CD14-positive monocyte (primary cell): Measurements from ENCODE around the gene WIPF2. TPM values are rescaled to one million over a fixed set of nuclear protein-coding genes. Genes with fewer than 3 reads are reported as not detected.

Experiments
- DNase-seq, 3 donors: peaks; one replicate each; pipeline ENCODE4 v3.0.0-alpha.2; 2011 to 2022
- H2AFZ ChIP-seq: 2 replicates; pipeline ENCODE4 v1.6.0; 2012; ENCODE audit warnings: mild to moderate bottlenecking, low read depth, low read length, inconsistent platforms; ENCODE audit not compliant: insufficient read depth, poor library complexity, severe bottlenecking
- H3K27ac ChIP-seq, 2 donors: 1 replicate in 1 of 2; 2 replicates in 1 of 2; pipeline ENCODE4 v1.5.1; 2012 to 2013; ENCODE audit warnings: low read length in 2 of 2, control low read depth in 1 of 2, inconsistent platforms in 1 of 2, low read depth in 1 of 2, mild to moderate bottlenecking in 1 of 2
- H3K27me3 ChIP-seq, 2 donors: one replicate each; pipeline versions ENCODE4 v1.6.0 to v1.6.1; 2011 to 2013; ENCODE audit warnings: low read length in 2 of 2; ENCODE audit not compliant: control insufficient read depth in 2 of 2, insufficient read depth in 2 of 2
- H3K36me3 ChIP-seq, 2 donors: replicated peaks in 1 of 2; 1 replicate in 1 of 2; 2 replicates in 1 of 2; pipeline versions ENCODE4 v1.5.1 to v1.6.1; 2012 to 2013; ENCODE audit warnings: low read length in 2 of 2, control low read depth in 1 of 2, inconsistent platforms in 1 of 2, mild to moderate bottlenecking in 1 of 2; ENCODE audit not compliant: insufficient read depth in 2 of 2, control insufficient read depth in 1 of 2
- H3K4me1 ChIP-seq, 2 donors: 1 replicate in 1 of 2; 2 replicates in 1 of 2; pipeline versions ENCODE4 v1.5.1 to v1.6.1; 2012 to 2013; ENCODE audit warnings: low read length in 2 of 2, control low read depth in 1 of 2, inconsistent platforms in 1 of 2, mild to moderate bottlenecking in 1 of 2, moderate library complexity in 1 of 2; ENCODE audit not compliant: insufficient read depth in 2 of 2, control insufficient read depth in 1 of 2
- H3K4me2 ChIP-seq: replicated peaks from 2 replicates; pipeline ENCODE3; 2012; ENCODE audit warnings: low read length, moderate library complexity, mild to moderate bottlenecking; ENCODE audit not compliant: poor library complexity, severe bottlenecking; ENCODE audit errors: extremely low read depth
- H3K4me3 ChIP-seq, 3 experiments: fragments of 200-600 bp in 1 of 3; sonication (generic) in 1 of 3; replicated peaks in 1 of 3; 1 replicate in 2 of 3; 2 replicates in 1 of 3; pipeline ENCODE4 v1.5.1; 2011 to 2013; ENCODE audit warnings: low read length in 3 of 3, mild to moderate bottlenecking in 3 of 3, control low read depth in 2 of 3, low read depth in 2 of 3, inconsistent platforms in 1 of 3, moderate library complexity in 1 of 3
- H3K79me2 ChIP-seq: 2 replicates; pipeline ENCODE4 v1.6.0; 2012; ENCODE audit warnings: mild to moderate bottlenecking, control low read depth, inconsistent platforms, low read length, moderate library complexity; ENCODE audit not compliant: insufficient read depth
- H3K9ac ChIP-seq: 2 replicates; pipeline ENCODE4 v1.6.0; 2017; ENCODE audit warnings: low read length, mild to moderate bottlenecking; ENCODE audit not compliant: insufficient read depth, poor library complexity, severe bottlenecking
- H3K9me3 ChIP-seq, 2 donors: replicated peaks in 1 of 2; 1 replicate in 1 of 2; 2 replicates in 1 of 2; pipeline versions ENCODE4 v1.5.1 to v1.6.1; 2012 to 2013; ENCODE audit warnings: low read length in 2 of 2, control low read depth in 1 of 2; ENCODE audit not compliant: control insufficient read depth in 1 of 2, insufficient read depth in 1 of 2
- H4K20me1 ChIP-seq: 2 replicates; pipeline ENCODE4 v1.6.0; 2012; ENCODE audit warnings: mild to moderate bottlenecking, low read length, control low read depth, moderate library complexity; ENCODE audit not compliant: insufficient read depth
- H3K27ac Mint-ChIP-seq, 7 donors: one replicate each; pipeline ENCODE4 v1.8.0; 2020; ENCODE audit warnings: mild to moderate bottlenecking in 7 of 7, mixed read lengths in 7 of 7, moderate library complexity in 6 of 7, inconsistent platforms in 2 of 7
- H3K27me3 Mint-ChIP-seq, 3 donors: one replicate each; pipeline ENCODE4 v1.8.0; 2021 to 2022; ENCODE audit warnings: low read depth in 3 of 3, mild to moderate bottlenecking in 3 of 3, mixed read lengths in 3 of 3, moderate library complexity in 3 of 3, inconsistent platforms in 1 of 3
- H3K36me3 Mint-ChIP-seq, 2 donors: one replicate each; pipeline ENCODE4 v1.8.0; 2020; ENCODE audit warnings: mixed read lengths in 2 of 2, inconsistent platforms in 1 of 2, mild to moderate bottlenecking in 1 of 2
- H3K4me1 Mint-ChIP-seq: one replicate; pipeline ENCODE4 v1.8.0; 2020; ENCODE audit warnings: mild to moderate bottlenecking, mixed read lengths
- H3K4me3 Mint-ChIP-seq, 2 donors: one replicate each; pipeline ENCODE4 v1.8.0; 2020; ENCODE audit warnings: mild to moderate bottlenecking in 2 of 2, mixed read lengths in 2 of 2, moderate library complexity in 1 of 2
- H3K9me3 Mint-ChIP-seq, 7 donors: one replicate each; pipeline ENCODE4 v1.8.0; 2020 to 2022; ENCODE audit warnings: mixed read lengths in 7 of 7, mild to moderate bottlenecking in 6 of 7, moderate library complexity in 6 of 7, inconsistent platforms in 2 of 7
- WGBS: methylation state at CpG from one replicate; pipeline ENCODE4 v1.1.5; 2013; ENCODE audit warnings: missing lambda C conversion rate; ENCODE audit not compliant: insufficient coverage; 5-methylcytosine and 5-hydroxymethylcytosine counted together
- intact Hi-C, 2 donors: fragments of 100-400 bp; cut with micrococcal nuclease; formaldehyde crosslinking; loops; one replicate each; pipeline versions ENCODE4 v1.15.0 to v1.15.1; 2023
- polyA plus RNA-seq, 3 donors: library from polyadenylated mRNA; depleted of rRNA in 1 of 3; unstranded in 2 of 3; stranded (reverse) in 1 of 3; fragments of 300-500 nt in 2 of 3; fragments of >200 nt in 1 of 3; fragmentation: Illumina TruSeq in 2 of 3; gene quantifications; 1 replicate in 2 of 3; 2 replicates in 1 of 3; pipeline ENCODE4 v1.2.3, GENCODE V29; 2012 to 2021
- TF ChIP-seq, protein P1 (sequence below): fragments of 200-600 bp; IDR thresholded peaks from one replicate; pipeline ENCODE4 v1.8.0; 2022; ENCODE audit warnings: antibody characterized with exemption, mild to moderate bottlenecking

Gene WIPF2
- polyA plus RNA-seq, 3 donors: 5.2 to 9.7 (median 8.4) TPM

DNA sequence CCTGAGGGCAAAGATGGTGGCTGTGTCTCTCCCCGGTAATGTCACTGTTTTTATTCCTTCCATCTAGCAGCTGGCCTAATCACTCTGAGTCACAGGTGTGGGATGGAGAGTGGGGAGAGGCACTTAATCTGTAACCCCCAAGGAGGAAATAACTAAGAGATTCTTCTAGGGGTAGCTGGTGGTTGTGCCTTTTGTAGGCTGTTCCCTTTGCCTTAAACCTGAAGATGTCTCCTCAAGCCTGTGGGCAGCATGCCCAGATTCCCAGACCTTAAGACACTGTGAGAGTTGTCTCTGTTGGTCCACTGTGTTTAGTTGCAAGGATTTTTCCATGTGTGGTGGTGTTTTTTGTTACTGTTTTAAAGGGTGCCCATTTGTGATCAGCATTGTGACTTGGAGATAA, 47.4 kb upstream of the WIPF2 start:
- Histone ChIP-seq H3K9me3 (no peaks in the 10 kb centered on the region), H3K27me3 (no peaks in the 10 kb centered on the region), H3K4me2 (no peak overlapping the region), H3K4me1 (peaks cover 0 to 1% of the 10 kb centered on the region in 2 donors), H3K79me2 (no peaks in the 10 kb centered on the region), H2AFZ (no peak overlapping the region), H3K36me3 (peaks cover 67 to 94% of the 10 kb centered on the region in 2 donors), H3K4me3 (no peak overlapping the region), H3K27ac (no peak overlapping the region), H3K9ac (no peak overlapping the region), H4K20me1 (peaks cover 27% of the 10 kb centered on the region)
- H3K4me1 Mint-ChIP-seq: peaks cover 1% of the 10 kb centered on the region
- no peak overlapping the region for H3K4me3 Mint-ChIP-seq
- intact Hi-C loops: no loop called here
- no peak overlapping the region for H3K27ac Mint-ChIP-seq
- peaks cover 0 to 4% (median 3%) of the 10 kb centered on the region in 3 donors for H3K27me3 Mint-ChIP-seq
- no peaks in the 10 kb centered on the region for H3K9me3 Mint-ChIP-seq
- no CpG with 5 or more reads among the region's 1 CpG for WGBS
- H3K36me3 Mint-ChIP-seq: peaks cover 78 to 98% of the 10 kb centered on the region in 2 donors
- TF ChIP-seq, protein P1, sequence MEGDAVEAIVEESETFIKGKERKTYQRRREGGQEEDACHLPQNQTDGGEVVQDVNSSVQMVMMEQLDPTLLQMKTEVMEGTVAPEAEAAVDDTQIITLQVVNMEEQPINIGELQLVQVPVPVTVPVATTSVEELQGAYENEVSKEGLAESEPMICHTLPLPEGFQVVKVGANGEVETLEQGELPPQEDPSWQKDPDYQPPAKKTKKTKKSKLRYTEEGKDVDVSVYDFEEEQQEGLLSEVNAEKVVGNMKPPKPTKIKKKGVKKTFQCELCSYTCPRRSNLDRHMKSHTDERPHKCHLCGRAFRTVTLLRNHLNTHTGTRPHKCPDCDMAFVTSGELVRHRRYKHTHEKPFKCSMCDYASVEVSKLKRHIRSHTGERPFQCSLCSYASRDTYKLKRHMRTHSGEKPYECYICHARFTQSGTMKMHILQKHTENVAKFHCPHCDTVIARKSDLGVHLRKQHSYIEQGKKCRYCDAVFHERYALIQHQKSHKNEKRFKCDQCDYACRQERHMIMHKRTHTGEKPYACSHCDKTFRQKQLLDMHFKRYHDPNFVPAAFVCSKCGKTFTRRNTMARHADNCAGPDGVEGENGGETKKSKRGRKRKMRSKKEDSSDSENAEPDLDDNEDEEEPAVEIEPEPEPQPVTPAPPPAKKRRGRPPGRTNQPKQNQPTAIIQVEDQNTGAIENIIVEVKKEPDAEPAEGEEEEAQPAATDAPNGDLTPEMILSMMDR: no peak
- DNase-seq: no peak

DNA sequence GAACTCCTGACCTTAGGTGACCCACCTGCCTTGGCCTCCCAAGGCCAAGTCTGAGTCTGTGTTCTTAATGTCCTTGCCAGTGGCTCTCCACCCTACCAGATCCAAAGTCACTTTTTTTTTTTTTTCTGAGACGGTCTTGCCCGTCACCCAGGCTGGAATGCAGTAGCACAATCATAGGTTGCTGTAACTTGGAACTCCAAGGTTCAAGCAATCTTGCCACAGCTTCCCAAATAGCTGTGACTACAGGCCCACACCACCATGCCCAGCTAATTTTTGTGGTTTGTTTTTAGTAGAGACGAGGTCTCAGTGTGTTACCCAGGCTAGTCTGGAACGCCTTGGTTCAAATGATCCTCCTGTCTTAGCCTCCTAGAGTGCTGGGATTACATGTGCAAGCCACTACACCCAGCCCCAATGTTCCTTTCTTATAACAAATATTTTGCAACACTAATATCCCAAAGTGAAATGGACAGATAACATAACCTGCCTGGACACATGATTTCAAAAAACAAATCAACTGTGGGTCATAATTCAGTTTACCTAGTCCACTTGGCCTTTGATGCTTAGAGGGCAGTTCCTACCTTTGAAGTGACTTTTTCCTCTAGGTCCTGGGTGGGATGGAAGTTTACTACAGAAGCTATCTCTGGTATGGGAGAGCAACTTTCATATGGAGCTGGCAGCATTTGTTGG, 45.9 kb upstream of the WIPF2 start:
- Mint-ChIP-seq H3K27ac (peak overlapping the region in 1 of 7 donors; percentile 22), H3K4me3 (no peak overlapping the region), H3K36me3 (peaks cover 66 to 88% of the 10 kb centered on the region in 2 donors), H3K9me3 (no peaks in the 10 kb centered on the region), H3K4me1 (peaks cover 7% of the 10 kb centered on the region), H3K27me3 (peaks cover 2 to 12% (median 3%) of the 10 kb centered on the region in 3 donors)
- intact Hi-C loops: no loop called here
- H3K79me2 ChIP-seq: no peaks in the 10 kb centered on the region
- peaks cover 1 to 6% of the 10 kb centered on the region in 2 donors for H3K27me3 ChIP-seq
- H2AFZ ChIP-seq: no peak overlapping the region
- H4K20me1 ChIP-seq: peaks cover 17% of the 10 kb centered on the region
- DNase-seq: no peak
- TF ChIP-seq, protein P1: no peak
- H3K9ac ChIP-seq: no peak overlapping the region
- WGBS: no CpG with 5 or more reads among the region's 4 CpGs
- no peak overlapping the region for H3K27ac ChIP-seq
- no peak overlapping the region for H3K4me2 ChIP-seq
- no peak overlapping the region for H3K4me3 ChIP-seq
- H3K4me1 ChIP-seq: peaks cover 12 to 15% of the 10 kb centered on the region in 2 donors
- no peaks in the 10 kb centered on the region for H3K9me3 ChIP-seq
- peaks cover 55 to 80% of the 10 kb centered on the region in 2 donors for H3K36me3 ChIP-seq
